ENCODE data around the gene FGF22.
A peak's percentile ranks its signal among the peaks of the same experiment; 100 is the strongest.

Gene FGF22

DNA sequence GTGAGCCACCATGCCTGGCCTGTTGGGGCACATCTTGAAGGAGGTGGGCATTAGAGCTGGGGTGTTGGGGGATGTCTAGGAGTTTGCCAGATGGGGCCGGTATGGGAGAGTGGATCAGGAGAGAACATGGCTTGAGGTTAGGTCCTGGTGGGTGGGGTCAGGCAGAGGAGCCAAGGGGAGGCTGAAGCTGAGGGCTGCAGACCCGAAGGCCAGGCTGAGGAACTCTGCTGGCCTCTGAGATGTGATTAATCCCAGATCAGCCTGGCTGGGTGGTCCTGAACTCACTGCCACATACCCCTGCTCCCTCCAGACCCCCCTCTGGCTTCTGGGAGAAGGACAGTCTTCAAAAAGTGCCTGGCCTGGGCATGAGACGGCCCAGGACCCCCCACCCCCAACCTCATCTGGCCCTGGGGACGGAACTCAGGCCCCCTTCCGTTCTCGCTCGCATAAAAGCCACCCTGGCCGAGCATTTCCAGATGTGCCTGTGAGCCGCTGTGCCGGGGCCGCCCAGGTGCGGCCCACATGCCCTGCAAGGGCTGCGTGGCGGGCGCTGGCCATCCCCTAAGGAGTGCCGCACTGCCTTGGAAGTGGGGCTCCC, 39.2 kb downstream of the FGF22 start:
- in situ Hi-C loops (cut with MboI; ENCODE audit: low pct_unique_long_range_greater_than_20kb, low sequenced_read_pairs, unreplicated experiment) = no loop called here
- no peak for DNase-seq (ENCODE audit: low spot score)
- TF ChIP-seq, protein P1, sequence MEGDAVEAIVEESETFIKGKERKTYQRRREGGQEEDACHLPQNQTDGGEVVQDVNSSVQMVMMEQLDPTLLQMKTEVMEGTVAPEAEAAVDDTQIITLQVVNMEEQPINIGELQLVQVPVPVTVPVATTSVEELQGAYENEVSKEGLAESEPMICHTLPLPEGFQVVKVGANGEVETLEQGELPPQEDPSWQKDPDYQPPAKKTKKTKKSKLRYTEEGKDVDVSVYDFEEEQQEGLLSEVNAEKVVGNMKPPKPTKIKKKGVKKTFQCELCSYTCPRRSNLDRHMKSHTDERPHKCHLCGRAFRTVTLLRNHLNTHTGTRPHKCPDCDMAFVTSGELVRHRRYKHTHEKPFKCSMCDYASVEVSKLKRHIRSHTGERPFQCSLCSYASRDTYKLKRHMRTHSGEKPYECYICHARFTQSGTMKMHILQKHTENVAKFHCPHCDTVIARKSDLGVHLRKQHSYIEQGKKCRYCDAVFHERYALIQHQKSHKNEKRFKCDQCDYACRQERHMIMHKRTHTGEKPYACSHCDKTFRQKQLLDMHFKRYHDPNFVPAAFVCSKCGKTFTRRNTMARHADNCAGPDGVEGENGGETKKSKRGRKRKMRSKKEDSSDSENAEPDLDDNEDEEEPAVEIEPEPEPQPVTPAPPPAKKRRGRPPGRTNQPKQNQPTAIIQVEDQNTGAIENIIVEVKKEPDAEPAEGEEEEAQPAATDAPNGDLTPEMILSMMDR (IDR thresholded peaks at IDR 0.05; ENCODE audit: extremely low read depth, insufficient read depth, missing control alignments) = no peak

DNA sequence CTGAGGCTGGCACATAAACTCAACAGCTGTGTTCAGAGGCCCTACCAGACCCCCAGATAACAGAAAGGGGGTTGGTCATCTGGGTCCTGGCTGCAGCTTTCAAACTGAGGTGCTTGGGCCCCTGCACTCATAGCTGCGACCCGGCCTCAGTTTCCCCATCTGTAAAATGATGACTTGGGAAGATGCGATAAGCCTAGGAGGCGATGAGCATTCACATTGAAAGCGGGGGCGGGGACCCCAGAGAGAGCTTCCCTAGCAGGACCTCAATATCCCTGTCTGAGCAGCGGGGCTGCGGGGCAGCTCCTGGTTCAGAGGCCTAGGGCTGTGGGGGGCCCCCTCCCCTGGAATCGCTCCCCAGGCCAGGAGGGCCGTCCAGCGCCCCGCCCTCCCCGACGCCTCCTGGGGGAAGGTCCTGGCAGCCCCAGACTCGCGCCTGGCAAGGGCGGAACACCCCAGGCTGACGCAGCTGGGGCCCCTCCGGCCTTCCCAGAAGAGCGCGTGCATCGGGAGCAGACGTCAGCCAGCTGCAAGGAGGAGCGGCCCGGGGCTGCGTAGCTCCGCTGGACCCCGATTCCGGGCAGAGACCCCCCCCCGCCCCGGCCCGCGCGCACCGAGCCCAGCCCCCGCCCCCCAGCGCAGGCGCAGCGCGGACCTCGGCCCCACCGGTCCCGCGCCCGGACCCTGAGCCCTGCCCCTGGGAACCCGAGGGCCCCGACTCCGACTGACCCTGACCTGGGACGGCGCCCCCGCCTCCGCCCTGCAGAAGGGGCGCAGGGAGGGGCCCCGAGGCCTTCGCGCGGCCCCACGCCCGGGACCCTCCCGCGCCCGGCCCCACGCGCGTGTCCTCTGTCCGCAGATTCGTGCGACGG, 40.0 kb downstream of the FGF22 start:
- DNase-seq (ENCODE audit: low spot score) = peak; percentile 74
- TF ChIP-seq, protein P1 (IDR thresholded peaks at IDR 0.05; ENCODE audit: extremely low read depth, insufficient read depth, missing control alignments) = no peak
- in situ Hi-C loops (cut with MboI; ENCODE audit: low pct_unique_long_range_greater_than_20kb, low sequenced_read_pairs, unreplicated experiment) = no loop called here

DNA sequence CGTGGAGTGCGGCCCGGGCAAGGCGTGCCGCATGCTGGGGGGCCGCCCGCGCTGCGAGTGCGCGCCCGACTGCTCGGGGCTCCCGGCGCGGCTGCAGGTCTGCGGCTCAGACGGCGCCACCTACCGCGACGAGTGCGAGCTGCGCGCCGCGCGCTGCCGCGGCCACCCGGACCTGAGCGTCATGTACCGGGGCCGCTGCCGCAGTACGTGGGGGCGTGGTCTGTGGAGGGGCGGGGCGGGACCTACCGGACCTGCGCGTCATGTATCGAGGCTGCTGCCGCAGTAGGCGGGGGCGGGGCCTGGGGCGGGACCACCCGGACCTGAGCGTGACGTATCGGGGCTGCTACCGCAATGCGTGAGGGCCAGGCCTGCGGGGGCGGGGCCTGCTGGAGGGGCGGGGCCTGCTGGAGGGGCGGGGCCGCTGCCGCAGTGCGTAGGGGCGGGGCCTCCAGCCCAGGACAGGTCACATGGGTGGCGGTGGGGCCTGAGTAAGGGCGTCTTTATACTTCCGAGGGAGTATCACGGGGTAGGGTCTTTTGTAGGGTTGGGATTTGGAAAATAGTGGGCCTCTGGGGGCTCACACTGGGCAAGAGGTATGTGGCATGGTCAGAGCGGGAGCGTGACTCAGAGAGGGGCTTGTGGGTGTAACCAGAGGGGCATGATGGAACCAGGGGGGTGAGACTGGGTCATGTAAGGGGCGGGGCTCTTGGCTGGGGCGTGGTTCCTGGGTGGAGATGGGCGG, 40.8 kb downstream of the FGF22 start:
- peak; percentile 100 for DNase-seq (ENCODE audit: low spot score)
- TF ChIP-seq, protein P1 (IDR thresholded peaks at IDR 0.05; ENCODE audit: extremely low read depth, insufficient read depth, missing control alignments) = peak; percentile 66
- in situ Hi-C loops (cut with MboI; ENCODE audit: low pct_unique_long_range_greater_than_20kb, low sequenced_read_pairs, unreplicated experiment) = no loop called here

DNA sequence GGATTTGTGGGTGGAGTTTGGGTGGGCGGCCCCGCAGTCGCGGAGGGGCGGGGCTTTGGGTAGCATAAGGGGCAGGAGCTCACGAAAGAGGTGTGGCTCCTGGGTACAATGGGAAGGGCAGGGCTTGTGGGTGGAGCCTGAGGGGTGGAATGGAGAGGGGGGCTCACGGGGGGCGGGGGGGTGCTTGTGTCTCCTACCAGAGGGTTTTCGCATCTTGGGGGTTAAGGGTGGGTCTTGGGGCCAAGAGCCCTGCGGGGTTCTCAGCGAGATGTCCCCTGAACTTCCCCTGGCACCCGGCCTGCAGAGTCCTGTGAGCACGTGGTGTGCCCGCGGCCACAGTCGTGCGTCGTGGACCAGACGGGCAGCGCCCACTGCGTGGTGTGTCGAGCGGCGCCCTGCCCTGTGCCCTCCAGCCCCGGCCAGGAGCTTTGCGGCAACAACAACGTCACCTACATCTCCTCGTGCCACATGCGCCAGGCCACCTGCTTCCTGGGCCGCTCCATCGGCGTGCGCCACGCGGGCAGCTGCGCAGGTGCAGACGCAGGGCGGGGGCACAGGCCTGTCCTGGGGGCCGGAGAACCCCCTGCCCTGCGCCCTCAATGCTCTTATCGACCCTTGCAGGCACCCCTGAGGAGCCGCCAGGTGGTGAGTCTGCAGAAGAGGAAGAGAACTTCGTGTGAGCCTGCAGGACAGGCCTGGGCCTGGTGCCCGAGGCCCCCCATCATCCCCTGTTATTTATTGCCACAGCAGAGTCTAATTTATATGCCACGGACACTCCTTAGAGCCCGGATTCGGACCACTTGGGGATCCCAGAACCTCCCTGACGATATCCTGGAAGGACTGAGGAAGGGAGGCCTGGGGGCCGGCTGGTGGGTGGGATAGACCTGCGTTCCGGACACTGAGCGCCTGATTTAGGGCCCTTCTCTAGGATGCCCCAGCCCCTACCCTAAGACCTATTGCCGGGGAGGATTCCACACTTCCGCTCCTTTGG, 41.6 kb downstream of the FGF22 start:
- in situ Hi-C loops (cut with MboI; ENCODE audit: low pct_unique_long_range_greater_than_20kb, low sequenced_read_pairs, unreplicated experiment) = no loop called here
- DNase-seq (ENCODE audit: low spot score) = peak; percentile 97
- TF ChIP-seq, protein P1 (IDR thresholded peaks at IDR 0.05; ENCODE audit: extremely low read depth, insufficient read depth, missing control alignments) = no peak

DNA sequence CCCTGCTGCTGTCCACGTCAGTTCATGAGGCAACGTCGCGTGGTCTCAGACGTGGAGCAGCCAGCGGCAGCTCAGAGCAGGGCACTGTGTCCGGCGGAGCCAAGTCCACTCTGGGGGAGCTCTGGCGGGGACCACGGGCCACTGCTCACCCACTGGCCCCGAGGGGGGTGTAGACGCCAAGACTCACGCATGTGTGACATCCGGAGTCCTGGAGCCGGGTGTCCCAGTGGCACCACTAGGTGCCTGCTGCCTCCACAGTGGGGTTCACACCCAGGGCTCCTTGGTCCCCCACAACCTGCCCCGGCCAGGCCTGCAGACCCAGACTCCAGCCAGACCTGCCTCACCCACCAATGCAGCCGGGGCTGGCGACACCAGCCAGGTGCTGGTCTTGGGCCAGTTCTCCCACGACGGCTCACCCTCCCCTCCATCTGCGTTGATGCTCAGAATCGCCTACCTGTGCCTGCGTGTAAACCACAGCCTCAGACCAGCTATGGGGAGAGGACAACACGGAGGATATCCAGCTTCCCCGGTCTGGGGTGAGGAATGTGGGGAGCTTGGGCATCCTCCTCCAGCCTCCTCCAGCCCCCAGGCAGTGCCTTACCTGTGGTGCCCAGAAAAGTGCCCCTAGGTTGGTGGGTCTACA, 43.1 kb downstream of the FGF22 start:
- TF ChIP-seq, protein P1 (IDR thresholded peaks at IDR 0.05; ENCODE audit: extremely low read depth, insufficient read depth, missing control alignments) = no peak
- in situ Hi-C loops (cut with MboI; ENCODE audit: low pct_unique_long_range_greater_than_20kb, low sequenced_read_pairs, unreplicated experiment) = no loop called here
- DNase-seq (ENCODE audit: low spot score) = no peak

Data from GM13977 (cell line).